HCT116 (cell line): ENCODE data around the gene SUFU. TPM values are rescaled to one million over a fixed set of nuclear protein-coding genes. Genes with fewer than 3 reads are reported as not detected.

ENCODE experiments used
- ATAC-seq: fragments of 200-7000 bp; cut with Tn5 transposase; 2 replicates; pipeline ENCODE4 v1.9.1; 2020; ENCODE audit warnings: mild to moderate bottlenecking, moderate library complexity
- BruUV-seq: library from RNA; stranded (reverse); fragments of 400-500 nt; replicated peaks from 2 replicates; lab custom pipeline; 2021; lab: Mats Ljungman, UMichigan
- CTCF ChIA-PET: fragments of 300-600 bp; sonication (Branson Sonifier 250); formaldehyde crosslinking; loops from one replicate; lab custom pipeline; 2021; ENCODE audit warnings: antibody characterized with exemption; lab: Charles Lee
- POLR2A ChIA-PET: fragments of 300-600, 350-600 bp; sonication (Branson Sonifier 250); formaldehyde crosslinking; loops from one replicate; lab custom pipeline; 2021; ENCODE audit warnings: antibody characterized with exemption; lab: Charles Lee
- RAD21 ChIA-PET, 2 experiments: fragments of 300-600 bp; sonication (Branson Sonifier 250); formaldehyde crosslinking; loops; one replicate each; lab custom pipeline; 2023; ENCODE audit warnings: low total read pairs in 2 of 2; ENCODE audit not compliant: uncharacterized antibody in 2 of 2, unreplicated experiment in 2 of 2, low non-redundant PET in 1 of 2; lab: Charles Lee
- DNase-seq: peaks from one replicate; pipeline ENCODE4 v3.0.0-alpha.2; 2010; ENCODE audit warnings: low read depth, low spot score
- H2AFZ ChIP-seq: fragments of 200-600 bp; shearing (Covaris generic), sonication (generic); 2 replicates; pipeline ENCODE4 v1.6.1; 2017; ENCODE audit warnings: low read depth, mixed run types, mixed read lengths, antibody characterized with exemption, low read length; ENCODE audit not compliant: poor library complexity, severe bottlenecking
- H3K27ac ChIP-seq: 2 replicates; pipeline ENCODE4 v1.5.1; 2012; ENCODE audit warnings: low read depth, low read length
- H3K27me3 ChIP-seq: fragments of 200-600 bp; sonication (generic); 2 replicates; pipeline ENCODE4 v1.6.1; 2016; ENCODE audit warnings: mixed run types, low read length, mixed read lengths; ENCODE audit not compliant: insufficient read depth
- H3K36me3 ChIP-seq, 2 experiments: fragments of 200-500 bp in 1 of 2; fragments of 200-600 bp in 1 of 2; sonication (Bioruptor generic) in 1 of 2; sonication (generic) in 1 of 2; 2 replicates each; pipeline versions ENCODE4 v1.5.1 to v1.6.1; 2014 to 2016; ENCODE audit warnings: low read length in 2 of 2, inconsistent platforms in 1 of 2, mixed read lengths in 1 of 2, mixed run types in 1 of 2; ENCODE audit not compliant: insufficient read depth in 2 of 2, control insufficient read depth in 1 of 2
- H3K4me1 ChIP-seq, 2 experiments: fragments of 200-600 bp in 1 of 2; sonication (generic) in 1 of 2; 2 replicates each; pipeline versions ENCODE4 v1.5.1 to v1.6.1; 2012 to 2017; ENCODE audit warnings: low read length in 2 of 2, inconsistent platforms in 1 of 2, mild to moderate bottlenecking in 1 of 2, mixed read lengths in 1 of 2, mixed run types in 1 of 2, moderate library complexity in 1 of 2; ENCODE audit not compliant: insufficient read depth in 2 of 2, control insufficient read depth in 1 of 2
- H3K4me2 ChIP-seq: fragments of 200-600 bp; sonication (generic); 2 replicates; pipeline ENCODE4 v1.6.1; 2017; ENCODE audit warnings: mixed run types, low read length, mixed read lengths
- H3K4me3 ChIP-seq, 2 experiments: fragments of 200-600 bp in 1 of 2; sonication (generic) in 1 of 2; replicated peaks in 1 of 2; 2 replicates each; pipeline ENCODE4 v1.5.1; 2011 to 2016; ENCODE audit warnings: low read length in 2 of 2, control low read depth in 1 of 2, low read depth in 1 of 2, mild to moderate bottlenecking in 1 of 2, mixed read lengths in 1 of 2, mixed run types in 1 of 2
- H3K79me2 ChIP-seq: fragments of 200-600 bp; sonication (generic); 2 replicates; pipeline ENCODE4 v1.6.1; 2017; ENCODE audit warnings: mild to moderate bottlenecking, mixed run types, low read length, moderate library complexity, mixed read lengths; ENCODE audit not compliant: insufficient read depth
- H3K9ac ChIP-seq: fragments of 200-600 bp; sonication (generic); 2 replicates; pipeline ENCODE4 v1.6.1; 2016; ENCODE audit warnings: low read length, mixed read lengths
- H3K9me2 ChIP-seq: fragments of 200-600 bp; sonication (generic), shearing (Covaris generic); 2 replicates; pipeline ENCODE4 v1.6.1; 2017; ENCODE audit warnings: mixed run types, mild to moderate bottlenecking, moderate library complexity; ENCODE audit not compliant: insufficient read depth
- H3K9me3 ChIP-seq, 2 experiments: fragments of 200-500 bp in 1 of 2; fragments of 200-600 bp in 1 of 2; sonication (Bioruptor generic) in 1 of 2; sonication (generic) in 1 of 2; 2 replicates each; pipeline ENCODE4 v1.6.1; 2014 to 2017; ENCODE audit warnings: low read length in 2 of 2, mixed read lengths in 2 of 2, inconsistent platforms in 1 of 2, low read depth in 1 of 2, mild to moderate bottlenecking in 1 of 2, mixed run types in 1 of 2, moderate library complexity in 1 of 2; ENCODE audit not compliant: control insufficient read depth in 1 of 2, insufficient read depth in 1 of 2
- H4K20me1 ChIP-seq: fragments of 200-600 bp; sonication (generic), shearing (Covaris generic); 2 replicates; pipeline ENCODE4 v1.6.1; 2017; ENCODE audit warnings: mixed run types, mild to moderate bottlenecking, moderate library complexity; ENCODE audit not compliant: insufficient read depth
- ATF3 ChIP-seq: IDR thresholded peaks from 2 replicates; pipeline ENCODE4 v1.6.1; 2012
- CBX3 ChIP-seq: IDR thresholded peaks from 2 replicates; pipeline ENCODE4 v1.6.1; 2012; ENCODE audit warnings: low read depth
- CTCF ChIP-seq, 3 experiments: fragments of 200-600 bp in 1 of 3; sonication (generic) in 1 of 3; IDR thresholded peaks in 2 of 3; conservative IDR thresholded peaks in 1 of 3; 2 replicates each; pipeline ENCODE4 v1.5.1; 2012 to 2017; ENCODE audit warnings: low read depth in 2 of 3, low read length in 2 of 3, antibody characterized with exemption in 1 of 3, borderline replicate concordance in 1 of 3, control low read depth in 1 of 3, mild to moderate bottlenecking in 1 of 3, mixed read lengths in 1 of 3, mixed run types in 1 of 3, moderate library complexity in 1 of 3; ENCODE audit not compliant: insufficient read depth in 1 of 3
- EGR1 ChIP-seq: IDR thresholded peaks from 2 replicates; pipeline ENCODE4 v1.6.1; 2012; ENCODE audit warnings: low read depth
- ELF1 ChIP-seq: IDR thresholded peaks from 2 replicates; pipeline ENCODE4 v1.6.1; 2012; ENCODE audit warnings: low read depth, borderline replicate concordance
- EZH2 ChIP-seq: fragments of 200-600 bp; sonication (generic); IDR thresholded peaks from 2 replicates; pipeline ENCODE4 v1.6.1; 2017; ENCODE audit warnings: antibody characterized with exemption, mixed run types
- EZH2phosphoT487 ChIP-seq: fragments of 200-600 bp; IDR thresholded peaks from 2 replicates; pipeline ENCODE4 v1.6.1; 2018; ENCODE audit warnings: antibody characterized with exemption, borderline replicate concordance
- MAX ChIP-seq: IDR thresholded peaks from 2 replicates; pipeline ENCODE4 v1.6.1; 2012
- POLR2A ChIP-seq: IDR thresholded peaks from 2 replicates; pipeline ENCODE4 v1.7.0; 2011; ENCODE audit warnings: borderline replicate concordance; ENCODE audit not compliant: insufficient read depth, insufficient read length; ENCODE audit errors: extremely low read depth
- RAD21 ChIP-seq: IDR thresholded peaks from 2 replicates; pipeline ENCODE4 v1.6.1; 2012; ENCODE audit warnings: low read depth, mild to moderate bottlenecking
- REST ChIP-seq: IDR thresholded peaks from 2 replicates; pipeline ENCODE4 v1.6.1; 2012; ENCODE audit warnings: low read depth
- SIN3A ChIP-seq: IDR thresholded peaks from 2 replicates; pipeline ENCODE4 v1.6.1; 2012; ENCODE audit warnings: low read depth
- SP1 ChIP-seq: IDR thresholded peaks from 2 replicates; pipeline ENCODE4 v1.6.1; 2012; ENCODE audit warnings: low read depth
- SRF ChIP-seq: IDR thresholded peaks from 2 replicates; pipeline ENCODE4 v1.6.1; 2012; ENCODE audit warnings: low read depth
- YY1 ChIP-seq: IDR thresholded peaks from 2 replicates; pipeline ENCODE4 v1.6.1; 2011; ENCODE audit warnings: low read length, low read depth, moderate library complexity, mild to moderate bottlenecking; ENCODE audit not compliant: insufficient replicate concordance; ENCODE audit errors: extremely low read depth
- ZFX ChIP-seq: fragments of 450-650 bp; IDR thresholded peaks from 2 replicates; pipeline ENCODE4 v1.6.1; 2017
- ZNF274 ChIP-seq: fragments of 200-500 bp; sonication (Bioruptor generic); IDR thresholded peaks from 2 replicates; pipeline ENCODE4 v1.6.1; 2014; ENCODE audit warnings: mild to moderate bottlenecking, low read depth, low read length, inconsistent platforms
- intact Hi-C: fragments of 100-400 bp; cut with micrococcal nuclease; formaldehyde crosslinking; loops from 2 replicates; pipeline ENCODE4 v1.10.0; 2022
- total RNA-seq: library from RNA; stranded (reverse); gene quantifications from one replicate; pipeline ENCODE4 v1.2.1, GENCODE V29; 2021; ENCODE audit not compliant: unreplicated experiment

SUFU gene
- total RNA-seq, 1 experiment from 2014 or later, result 18.8 TPM

- TF ChIP-seq ATF3, result no peak
- no peak for TF ChIP-seq SRF
- TF ChIP-seq CTCF (IDR thresholded peaks at IDR 0.05 in 2 of 3, conservative IDR thresholded peaks at IDR 0.05 in 1 of 3; ENCODE audit: borderline replicate concordance in 1 of 3, insufficient read depth in 1 of 3, low read depth in 2 of 3, low read length in 2 of 3), result no peak
- no peak for TF ChIP-seq CBX3
These were observed 5.6 kb downstream of the SUFU start (continued) for GRCh38 chr10:102509387-102509786.

- H4K20me1 ChIP-seq, result no peaks in the 10 kb centered on the region
- H2AFZ ChIP-seq, result no peak overlapping the region
- ChIA-PET RAD21 (no interaction called here), CTCF (interaction anchor here (1.1 kb wide), 1 partner anchor 72 kb away, joined by 3 read pairs; no protein-coding TSS in a partner anchor), POLR2A (interaction anchor here (1.5 kb wide), 1 partner anchor 9 kb away, joined by 4 read pairs; the partner anchor contains the start of gene ACTR1A)
- intact Hi-C loops, result no loop called here
- H3K27ac ChIP-seq, result no peak overlapping the region
- no peak overlapping the region for H3K4me3 ChIP-seq
- H3K9ac ChIP-seq, result no peak overlapping the region
- no peak for DNase-seq
- ATAC-seq, result no peak
- H3K4me2 ChIP-seq, result no peak overlapping the region
- no peaks in the 10 kb centered on the region for H3K4me1 ChIP-seq
- peaks cover 17 to 28% of the 10 kb centered on the region in 2 experiments for H3K36me3 ChIP-seq
- H3K27me3 ChIP-seq, result no peaks in the 10 kb centered on the region
- H3K9me3 ChIP-seq, result no peaks in the 10 kb centered on the region
- H3K9me2 ChIP-seq, result no peaks in the 10 kb centered on the region
- no TSS peak for BruUV-seq
- H3K79me2 ChIP-seq, result peaks cover 8% of the 10 kb centered on the region
- no peak for TF ChIP-seq EZH2
- no peak for TF ChIP-seq SIN3A
- TF ChIP-seq ZNF274, result no peak
- TF ChIP-seq RAD21, result no peak
- no peak for TF ChIP-seq YY1
- no peak for TF ChIP-seq MAX
- TF ChIP-seq CTCF (IDR thresholded peaks at IDR 0.05 in 2 of 3, conservative IDR thresholded peaks at IDR 0.05 in 1 of 3; ENCODE audit: borderline replicate concordance in 1 of 3, insufficient read depth in 1 of 3, low read depth in 2 of 3, low read length in 2 of 3), result no peak
- TF ChIP-seq ELF1, result no peak
- TF ChIP-seq SP1, result no peak
- no peak for TF ChIP-seq EGR1
- no peak for TF ChIP-seq ZFX
- no peak for TF ChIP-seq POLR2A
- TF ChIP-seq EZH2phosphoT487, result no peak
- TF ChIP-seq REST, result no peak
These were observed 8.0 kb downstream of the SUFU start for GRCh38 chr10:102511583-102512274.
